Hepatocyte (in vitro differentiated cells): ENCODE measurements around the gene PARD3B. TPM values are rescaled to one million over a fixed set of nuclear protein-coding genes. Genes with fewer than 3 reads are reported as not detected.

Experiments used
- DNase-seq: peaks from one replicate; pipeline ENCODE4 v3.0.0-alpha.2; 2016; ENCODE audit warnings: low spot score
- H2AFZ ChIP-seq: fragments of 200-600 bp; sonication (generic); 2 replicates; pipeline ENCODE4 v1.6.0; 2016; ENCODE audit warnings: antibody characterized with exemption, mild to moderate bottlenecking
- H3K27ac ChIP-seq: fragments of 200-600 bp; sonication (generic); 2 replicates; pipeline ENCODE4 v1.5.1; 2016; ENCODE audit warnings: mild to moderate bottlenecking
- H3K27me3 ChIP-seq: fragments of 200-600 bp; sonication (generic); 2 replicates; pipeline ENCODE4 v1.6.1; 2016
- H3K36me3 ChIP-seq: fragments of 200-600 bp; sonication (generic); replicated peaks from 2 replicates; pipeline ENCODE4 v1.5.1; 2016; ENCODE audit warnings: low read depth; ENCODE audit not compliant: insufficient read depth
- H3K4me1 ChIP-seq: fragments of 200-600 bp; sonication (generic); 2 replicates; pipeline ENCODE4 v1.5.1; 2016; ENCODE audit warnings: mild to moderate bottlenecking, moderate library complexity; ENCODE audit not compliant: insufficient read depth
- H3K4me2 ChIP-seq: fragments of 200-600 bp; sonication (generic); 2 replicates; pipeline ENCODE4 v1.6.0; 2016
- H3K4me3 ChIP-seq: fragments of 200-600 bp; sonication (generic); 2 replicates; pipeline ENCODE4 v1.5.1; 2016; ENCODE audit warnings: mild to moderate bottlenecking
- H3K79me2 ChIP-seq: fragments of 200-600 bp; sonication (generic); 2 replicates; pipeline ENCODE4 v1.6.0; 2017; ENCODE audit warnings: mild to moderate bottlenecking
- H3K9me2 ChIP-seq: fragments of 200-600 bp; sonication (generic); replicated peaks from 2 replicates; pipeline ENCODE4 v1.6.0; 2017; ENCODE audit warnings: mild to moderate bottlenecking; ENCODE audit not compliant: insufficient read depth
- H3K9me3 ChIP-seq: fragments of 200-600 bp; sonication (generic); 2 replicates; pipeline ENCODE4 v1.5.1; 2016; ENCODE audit warnings: low read depth, mild to moderate bottlenecking
- H4K20me1 ChIP-seq: fragments of 200-600 bp; sonication (generic); 2 replicates; pipeline ENCODE4 v1.6.0; 2016; ENCODE audit warnings: mild to moderate bottlenecking; ENCODE audit not compliant: insufficient read depth, poor library complexity, severe bottlenecking
- CTCF ChIP-seq: fragments of 200-600 bp; sonication (generic); IDR thresholded peaks from 2 replicates; pipeline ENCODE4 v1.5.1; 2016; ENCODE audit warnings: antibody characterized with exemption, mild to moderate bottlenecking; ENCODE audit not compliant: poor library complexity
- EZH2 ChIP-seq: fragments of 200-600 bp; sonication (generic); IDR thresholded peaks from 2 replicates; pipeline ENCODE4 v1.6.1; 2016; ENCODE audit warnings: antibody characterized with exemption, mild to moderate bottlenecking, borderline replicate concordance
- EZH2phosphoT487 ChIP-seq: fragments of 200-600 bp; sonication (generic); IDR thresholded peaks from one replicate; pipeline ENCODE4 v1.6.1; 2018; ENCODE audit warnings: antibody characterized with exemption, mild to moderate bottlenecking, low read depth, moderate library complexity; ENCODE audit not compliant: unreplicated experiment, severe bottlenecking
- WGBS: methylation state at CpG from one replicate; pipeline ENCODE4 v1.1.6; 2016; ENCODE audit warnings: low lambda C conversion rate; ENCODE audit errors: missing lambda C conversion rate; 5-methylcytosine and 5-hydroxymethylcytosine counted together
- polyA plus RNA-seq: library from polyadenylated mRNA; unstranded; fragments of >200 nt; fragmentation: Nextera tagmentation; extraction: Ambion mirVana; gene quantifications from 2 replicates; pipeline ENCODE4 v1.2.1, GENCODE V29; 2016
- total RNA-seq: library from RNA; depleted of rRNA; stranded (reverse); fragments of >200 nt; gene quantifications from 2 replicates; pipeline ENCODE4 v1.2.3, GENCODE V29; 2014

PARD3B gene
- total and polyA plus RNA-seq, 2 experiments from 2014 or later, result 11.5 to 21.7 TPM

GRCh38 chr2:204498291-204498690 lies 47.0 kb upstream of the PARD3B start:
- 99% methylated on average over 3 of the region's 3 CpGs for WGBS
- H3K4me3 ChIP-seq, result no peak overlapping the region
- H3K27me3 ChIP-seq, result no peaks in the 10 kb centered on the region
- H3K4me2 ChIP-seq, result no peak overlapping the region
- no peaks in the 10 kb centered on the region for H3K36me3 ChIP-seq
- H3K4me1 ChIP-seq, result no peaks in the 10 kb centered on the region
- H3K79me2 ChIP-seq, result no peaks in the 10 kb centered on the region
- no peak overlapping the region for H2AFZ ChIP-seq
- no peak for TF ChIP-seq EZH2
- no peak for TF ChIP-seq CTCF
- no peak for TF ChIP-seq EZH2phosphoT487
- DNase-seq, result no peak
- no peaks in the 10 kb centered on the region for H3K9me3 ChIP-seq
- no peaks in the 10 kb centered on the region for H4K20me1 ChIP-seq
- H3K9me2 ChIP-seq, result no peaks in the 10 kb centered on the region
- no peak overlapping the region for H3K27ac ChIP-seq

GRCh38 chr2:204503869-204504268 lies 41.4 kb upstream of the PARD3B start:
- TF ChIP-seq EZH2, result no peak
- no peak for TF ChIP-seq CTCF
- no peak for TF ChIP-seq EZH2phosphoT487
- no peaks in the 10 kb centered on the region for H3K79me2 ChIP-seq
- no peaks in the 10 kb centered on the region for H3K4me1 ChIP-seq
- H3K9me3 ChIP-seq, result no peaks in the 10 kb centered on the region
- no peaks in the 10 kb centered on the region for H3K27me3 ChIP-seq
- H2AFZ ChIP-seq, result no peak overlapping the region
- no peaks in the 10 kb centered on the region for H4K20me1 ChIP-seq
- no peak for DNase-seq
- H3K4me2 ChIP-seq, result no peak overlapping the region
- no peak overlapping the region for H3K4me3 ChIP-seq
- no peaks in the 10 kb centered on the region for H3K9me2 ChIP-seq
- H3K36me3 ChIP-seq, result no peaks in the 10 kb centered on the region
- WGBS, result 63% methylated on average over 2 of the region's 2 CpGs
- no peak overlapping the region for H3K27ac ChIP-seq

GRCh38 chr2:204504594-204504993 lies 40.7 kb upstream of the PARD3B start:
- Histone ChIP-seq H3K4me3 (no peak overlapping the region), H3K36me3 (no peaks in the 10 kb centered on the region), H3K9me2 (no peaks in the 10 kb centered on the region), H2AFZ (no peak overlapping the region), H3K79me2 (no peaks in the 10 kb centered on the region), H3K4me1 (no peaks in the 10 kb centered on the region), H3K9me3 (no peaks in the 10 kb centered on the region), H3K27me3 (no peaks in the 10 kb centered on the region), H3K27ac (no peak overlapping the region), H4K20me1 (no peaks in the 10 kb centered on the region), H3K4me2 (no peak overlapping the region)
- no peak for DNase-seq
- TF ChIP-seq EZH2phosphoT487 (no peak), EZH2 (no peak), CTCF (no peak)
- 80% methylated on average over 2 of the region's 2 CpGs for WGBS

GRCh38 chr2:204505488-204505887 lies 39.8 kb upstream of the PARD3B start:
- no peak for DNase-seq
- H3K27me3 ChIP-seq, result no peaks in the 10 kb centered on the region

More at GRCh38 chr2:204505488-204505887, 39.8 kb upstream of the PARD3B start:
- Histone ChIP-seq H2AFZ (no peak overlapping the region), H3K27ac (no peak overlapping the region), H3K9me3 (no peaks in the 10 kb centered on the region), H3K4me1 (no peaks in the 10 kb centered on the region), H3K36me3 (no peaks in the 10 kb centered on the region), H3K4me2 (no peak overlapping the region), H4K20me1 (no peaks in the 10 kb centered on the region), H3K4me3 (no peak overlapping the region), H3K79me2 (no peaks in the 10 kb centered on the region), H3K9me2 (no peaks in the 10 kb centered on the region)
- 76% methylated on average over 2 of the region's 2 CpGs for WGBS
- TF ChIP-seq EZH2phosphoT487 (no peak), CTCF (no peak), EZH2 (no peak)
